CD4-positive, alpha-beta T cell treated with Interferon alpha-2 for 1 hour (primary cell): ENCODE measurements around the gene BLTP2.

Experiments used
- DNase-seq, 2 donors: peaks; one replicate each; pipeline ENCODE4 v3.0.0-alpha.2; 2020 to 2022

Gene BLTP2

DNA sequence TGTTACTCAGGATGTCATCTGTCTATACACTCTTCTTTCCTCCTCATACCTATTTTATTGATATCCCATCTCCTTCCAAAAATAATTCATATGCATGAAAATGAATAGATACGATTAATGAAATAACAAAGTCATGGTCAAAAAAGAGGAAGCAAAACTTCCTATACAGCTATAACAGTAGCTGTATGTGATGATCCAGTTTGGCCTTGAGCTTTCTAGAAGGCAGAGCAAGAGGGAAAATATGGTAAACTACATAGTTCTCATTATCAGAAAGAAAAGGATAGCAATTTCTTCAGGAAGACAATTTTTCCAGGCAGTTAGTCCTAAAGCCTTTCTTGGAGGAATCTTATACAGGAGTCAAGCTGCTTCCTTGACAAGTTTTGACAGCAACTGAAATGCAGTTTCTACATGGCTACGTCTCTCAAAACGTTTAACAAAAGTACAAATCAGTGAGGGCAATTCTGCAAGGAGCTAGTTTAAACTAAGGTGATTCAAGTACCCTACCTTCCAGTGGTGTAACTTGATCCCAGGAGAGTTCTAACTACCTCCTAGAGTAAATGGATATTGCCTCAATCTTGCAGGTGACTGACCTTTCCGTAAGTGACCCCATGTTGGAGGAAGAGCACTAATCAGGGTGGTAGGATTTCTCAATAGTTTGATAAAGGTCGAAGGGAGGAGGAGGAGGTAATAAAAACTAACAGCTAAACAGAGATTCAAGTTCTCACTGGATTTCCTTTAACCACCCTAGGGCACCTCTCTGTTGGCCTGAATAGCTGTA lies 47.2 kb downstream of the BLTP2 start:
- no peak for DNase-seq
